ENCODE measurements around the gene SDC4. TPM values are rescaled to one million over a fixed set of nuclear protein-coding genes. Genes with fewer than 3 reads are reported as not detected.

SDC4 gene
- total RNA-seq, 1 experiment from 2014 or later: not detected

DNA sequence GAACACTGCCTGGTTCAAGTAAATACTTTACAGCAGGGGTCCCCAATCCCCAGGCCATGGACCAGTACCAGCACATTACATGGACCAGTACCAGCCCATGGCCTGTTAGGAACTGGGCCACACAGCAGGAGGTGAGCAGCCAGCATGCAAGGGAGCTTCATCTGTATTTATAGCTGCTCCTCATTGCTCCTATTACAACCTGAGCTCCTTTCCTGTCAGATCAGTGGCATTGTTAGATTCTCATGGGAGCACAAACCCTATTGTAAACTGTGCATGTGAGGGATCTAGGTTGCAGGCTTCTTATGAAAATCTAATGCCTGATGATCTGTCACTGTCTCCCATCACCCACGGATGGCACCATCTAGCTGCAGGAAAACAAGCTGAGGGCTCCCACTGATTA is 53.6 kb downstream of the SDC4 start:
- H3K4me2 ChIP-seq (ENCODE audit: low read depth, low read length, poor library complexity, severe bottlenecking): no peak overlapping the region
- H4K20me1 ChIP-seq (ENCODE audit: insufficient read depth, low read depth, low read length): 0 out of 2 replicates have a peak, but pooled peaks cover 4% of the 10 kb centered on the region
- no peaks in the 10 kb centered on the region for H3K9me2 ChIP-seq (replicated peaks; ENCODE audit: insufficient read depth, low read length)
- no peak overlapping the region for H3K4me3 ChIP-seq (ENCODE audit: low read length)
- H3K4me1 ChIP-seq (ENCODE audit: low read length): no peaks in the 10 kb centered on the region
- no peaks in the 10 kb centered on the region for H3K36me3 ChIP-seq (ENCODE audit: insufficient read depth, low read length)
- H3K9ac ChIP-seq (ENCODE audit: low read length): no peak overlapping the region
- no peak overlapping the region for H2AFZ ChIP-seq (ENCODE audit: low read length)
- no peak overlapping the region for H3K27ac ChIP-seq (ENCODE audit: low read length)
- no peak for DNase-seq
- no peaks in the 10 kb centered on the region for H3K27me3 ChIP-seq (ENCODE audit: low read length)
- no peaks in the 10 kb centered on the region for H3K9me3 ChIP-seq (ENCODE audit: low read length)
- H3K79me2 ChIP-seq (ENCODE audit: low read length): no peaks in the 10 kb centered on the region

DNA sequence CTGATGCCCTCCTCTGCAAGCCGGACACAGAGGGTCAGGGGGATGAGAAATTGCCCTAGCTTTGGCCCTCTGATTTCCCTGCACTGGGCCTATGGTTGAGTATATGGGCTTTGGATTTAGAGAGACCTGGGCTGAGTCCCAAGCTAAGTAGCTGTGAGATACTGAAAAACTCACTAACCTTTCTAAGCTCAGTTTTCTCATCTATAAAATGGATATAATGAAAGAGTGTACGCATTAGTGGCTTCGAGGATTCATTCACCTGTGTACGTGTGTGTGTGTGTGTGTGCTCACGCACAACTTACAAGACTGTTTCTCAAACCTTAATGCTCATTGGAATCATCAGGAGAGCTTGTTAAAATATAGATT is 54.2 kb downstream of the SDC4 start:
- H3K4me3 ChIP-seq (ENCODE audit: low read length): no peak overlapping the region
- H3K9ac ChIP-seq (ENCODE audit: low read length): no peak overlapping the region
- H3K36me3 ChIP-seq (ENCODE audit: insufficient read depth, low read length): no peaks in the 10 kb centered on the region
- H2AFZ ChIP-seq (ENCODE audit: low read length): no peak overlapping the region
- H3K9me3 ChIP-seq (ENCODE audit: low read length): no peaks in the 10 kb centered on the region
- no peak overlapping the region for H3K4me2 ChIP-seq (ENCODE audit: low read depth, low read length, poor library complexity, severe bottlenecking)
- no peaks in the 10 kb centered on the region for H3K4me1 ChIP-seq (ENCODE audit: low read length)
- no peaks in the 10 kb centered on the region for H3K79me2 ChIP-seq (ENCODE audit: low read length)
- H4K20me1 ChIP-seq (ENCODE audit: insufficient read depth, low read depth, low read length): 0 out of 2 replicates have a peak, but pooled peaks cover 4% of the 10 kb centered on the region
- no peaks in the 10 kb centered on the region for H3K27me3 ChIP-seq (ENCODE audit: low read length)
- H3K9me2 ChIP-seq (replicated peaks; ENCODE audit: insufficient read depth, low read length): no peaks in the 10 kb centered on the region
- no peak for DNase-seq
- H3K27ac ChIP-seq (ENCODE audit: low read length): no peak overlapping the region

DNA sequence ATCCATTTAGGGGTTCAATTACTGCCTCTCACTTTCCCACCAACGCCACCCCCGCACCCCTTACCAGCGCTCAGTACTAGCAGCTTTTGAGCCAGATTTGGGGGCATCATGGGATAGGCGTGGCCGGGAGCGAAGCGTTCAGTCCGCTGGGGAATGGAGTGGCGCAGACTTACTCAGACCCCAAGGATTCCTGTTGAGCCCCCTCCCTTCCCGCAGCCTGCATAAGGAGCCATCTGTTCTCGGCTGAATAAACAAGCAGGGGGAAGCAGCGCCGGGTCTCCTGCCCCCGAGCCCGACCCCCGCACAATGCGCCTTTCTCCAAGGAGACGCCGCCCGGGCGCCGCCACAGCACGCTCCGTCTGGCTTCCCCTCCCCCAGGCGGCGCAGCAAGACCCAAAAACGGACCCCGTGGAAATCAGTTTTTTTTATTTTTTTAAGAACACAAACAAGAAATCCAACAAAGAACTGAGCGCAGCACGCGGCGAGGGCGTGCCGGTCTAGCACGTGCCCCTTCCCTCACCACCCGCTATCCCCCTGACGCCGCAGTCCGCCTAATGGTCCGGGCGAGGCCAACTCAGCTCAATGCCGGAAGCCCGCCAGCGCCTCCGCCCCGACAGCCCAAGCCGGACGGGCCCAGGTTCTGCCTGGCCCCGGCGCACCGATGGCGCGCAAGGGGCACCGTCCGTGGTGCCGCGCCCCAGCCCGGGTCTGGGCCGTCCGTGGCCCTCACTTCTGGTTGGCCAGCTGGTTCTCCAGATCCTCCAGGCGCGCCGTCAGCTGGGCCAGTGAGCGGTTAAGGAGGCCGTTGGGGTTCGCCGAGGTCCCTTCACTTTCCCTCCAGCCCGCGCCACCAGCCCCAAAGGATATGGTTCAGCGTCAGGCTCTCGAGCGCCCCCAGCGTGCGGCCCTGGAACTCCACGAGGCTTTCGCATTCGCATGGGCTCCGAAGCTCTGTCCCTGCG is 54.9 kb downstream of the SDC4 start:
- Histone ChIP-seq H3K36me3 (ENCODE audit: insufficient read depth, low read length) (no peaks in the 10 kb centered on the region), H3K9me3 (ENCODE audit: low read length) (no peaks in the 10 kb centered on the region), H4K20me1 (ENCODE audit: insufficient read depth, low read depth, low read length) (0 out of 2 replicates have a peak, but pooled peaks cover 4% of the 10 kb centered on the region), H3K9me2 (replicated peaks; ENCODE audit: insufficient read depth, low read length) (no peaks in the 10 kb centered on the region), H3K79me2 (ENCODE audit: low read length) (no peaks in the 10 kb centered on the region), H3K9ac (ENCODE audit: low read length) (no peak overlapping the region), H3K27ac (ENCODE audit: low read length) (no peak overlapping the region), H3K4me3 (ENCODE audit: low read length) (no peak overlapping the region), H3K4me1 (ENCODE audit: low read length) (no peaks in the 10 kb centered on the region), H3K4me2 (ENCODE audit: low read depth, low read length, poor library complexity, severe bottlenecking) (no peak overlapping the region), H3K27me3 (ENCODE audit: low read length) (no peaks in the 10 kb centered on the region), H2AFZ (ENCODE audit: low read length) (no peak overlapping the region)
- DNase-seq: peak; percentile 76

DNA sequence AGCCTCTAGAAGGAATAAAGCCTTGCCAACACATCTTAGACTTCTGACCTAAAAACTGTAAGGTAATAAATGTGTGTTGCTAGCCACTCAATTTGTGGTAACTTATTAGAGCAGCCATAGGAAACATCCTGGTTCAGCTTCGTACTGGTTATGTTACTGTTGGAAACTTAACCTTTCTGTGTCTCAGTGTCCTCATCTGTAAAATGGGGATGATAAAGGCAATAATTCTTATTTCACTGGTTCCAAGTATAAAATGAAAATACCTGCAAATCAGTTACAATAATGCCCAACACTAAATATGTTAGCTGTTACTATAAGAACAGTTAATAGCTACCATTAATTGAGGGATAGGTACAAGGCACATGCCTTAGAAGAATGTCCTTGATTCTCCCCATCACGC is 55.9 kb downstream of the SDC4 start:
- Histone ChIP-seq H3K4me3 (ENCODE audit: low read length) (no peak overlapping the region), H3K9ac (ENCODE audit: low read length) (no peak overlapping the region), H3K4me2 (ENCODE audit: low read depth, low read length, poor library complexity, severe bottlenecking) (no peak overlapping the region), H3K27ac (ENCODE audit: low read length) (no peak overlapping the region), H3K36me3 (ENCODE audit: insufficient read depth, low read length) (no peaks in the 10 kb centered on the region), H4K20me1 (ENCODE audit: insufficient read depth, low read depth, low read length) (0 out of 2 replicates have a peak, but pooled peaks cover 4% of the 10 kb centered on the region), H3K9me2 (replicated peaks; ENCODE audit: insufficient read depth, low read length) (no peaks in the 10 kb centered on the region), H3K27me3 (ENCODE audit: low read length) (no peaks in the 10 kb centered on the region), H2AFZ (ENCODE audit: low read length) (no peak overlapping the region), H3K9me3 (ENCODE audit: low read length) (no peaks in the 10 kb centered on the region), H3K79me2 (ENCODE audit: low read length) (no peaks in the 10 kb centered on the region), H3K4me1 (ENCODE audit: low read length) (peaks cover under 1% of the 10 kb centered on the region)
- no peak for DNase-seq

DNA sequence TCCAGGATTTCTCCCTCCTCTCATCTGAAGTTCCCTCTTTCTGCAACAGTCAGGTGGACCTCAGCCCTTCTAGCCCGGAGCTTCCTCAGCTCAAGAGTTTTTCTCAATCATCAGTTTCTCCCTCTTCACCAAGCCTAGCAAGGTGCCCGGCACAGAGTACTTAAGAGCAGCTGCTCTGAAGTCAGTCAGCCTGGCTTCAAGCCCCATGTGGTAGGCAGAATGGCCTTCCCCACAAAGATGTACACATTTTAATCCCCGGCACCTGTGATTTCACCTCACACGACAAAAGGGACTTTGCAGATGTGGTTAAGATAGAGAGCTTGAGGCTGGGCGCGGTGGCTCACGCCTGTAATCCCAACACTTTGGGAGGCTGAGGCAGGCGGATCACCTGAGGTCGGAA is 56.7 kb downstream of the SDC4 start:
- Histone ChIP-seq H3K27me3 (ENCODE audit: low read length) (no peaks in the 10 kb centered on the region), H3K27ac (ENCODE audit: low read length) (no peak overlapping the region), H3K4me1 (ENCODE audit: low read length) (peaks cover 4% of the 10 kb centered on the region), H2AFZ (ENCODE audit: low read length) (no peak overlapping the region), H4K20me1 (ENCODE audit: insufficient read depth, low read depth, low read length) (0 out of 2 replicates have a peak, but pooled peaks cover 4% of the 10 kb centered on the region), H3K79me2 (ENCODE audit: low read length) (no peaks in the 10 kb centered on the region), H3K9ac (ENCODE audit: low read length) (no peak overlapping the region), H3K36me3 (ENCODE audit: insufficient read depth, low read length) (no peaks in the 10 kb centered on the region), H3K9me2 (replicated peaks; ENCODE audit: insufficient read depth, low read length) (no peaks in the 10 kb centered on the region), H3K9me3 (ENCODE audit: low read length) (no peaks in the 10 kb centered on the region), H3K4me3 (ENCODE audit: low read length) (no peak overlapping the region), H3K4me2 (ENCODE audit: low read depth, low read length, poor library complexity, severe bottlenecking) (no peak overlapping the region)
- DNase-seq: no peak

DNA sequence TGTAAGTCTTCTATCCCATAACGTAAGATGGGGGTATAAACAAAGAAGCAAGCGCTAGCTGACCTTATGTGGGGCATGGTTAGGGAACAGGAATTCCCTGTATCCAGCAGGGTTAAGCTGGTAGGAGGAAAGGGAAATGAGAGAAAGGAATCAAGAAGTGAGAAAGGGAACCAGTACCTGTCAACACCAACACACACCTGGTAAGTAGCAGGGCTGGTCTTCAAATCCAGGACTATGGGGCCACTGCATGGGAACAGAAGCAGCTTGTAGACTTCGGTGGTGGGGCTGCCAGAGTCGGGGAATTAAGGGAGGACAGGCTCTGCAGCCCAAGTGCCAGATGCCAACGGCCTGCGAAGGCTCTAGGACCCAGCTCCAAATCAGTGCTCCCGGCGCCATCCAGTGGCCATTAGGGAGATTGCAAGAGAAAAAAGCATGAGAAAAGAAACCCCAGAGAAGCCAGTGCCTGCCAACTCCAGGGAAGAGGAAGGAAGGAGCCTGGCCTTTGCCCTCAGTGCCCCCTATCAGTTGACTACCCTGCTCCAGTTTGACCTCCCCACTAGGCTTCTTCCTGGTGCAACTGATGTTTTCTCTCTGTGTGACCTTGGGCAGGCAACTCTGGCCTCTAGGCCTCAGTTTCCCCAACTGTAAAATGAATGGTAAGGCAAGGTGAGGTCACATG is 57.4 kb downstream of the SDC4 start:
- no peak overlapping the region for H2AFZ ChIP-seq (ENCODE audit: low read length)
- H3K9me3 ChIP-seq (ENCODE audit: low read length): no peaks in the 10 kb centered on the region
- no peaks in the 10 kb centered on the region for H3K36me3 ChIP-seq (ENCODE audit: insufficient read depth, low read length)
- H3K4me2 ChIP-seq (ENCODE audit: low read depth, low read length, poor library complexity, severe bottlenecking): no peak overlapping the region
- H3K4me3 ChIP-seq (ENCODE audit: low read length): no peak overlapping the region
- peak; percentile 90 for DNase-seq
- H3K4me1 ChIP-seq (ENCODE audit: low read length): peaks cover 4% of the 10 kb centered on the region
- no peak overlapping the region for H3K27ac ChIP-seq (ENCODE audit: low read length)
- H3K79me2 ChIP-seq (ENCODE audit: low read length): no peaks in the 10 kb centered on the region
- H3K9ac ChIP-seq (ENCODE audit: low read length): no peak overlapping the region
- 0 out of 2 replicates have a peak, but pooled peaks cover 4% of the 10 kb centered on the region for H4K20me1 ChIP-seq (ENCODE audit: insufficient read depth, low read depth, low read length)
- no peaks in the 10 kb centered on the region for H3K9me2 ChIP-seq (replicated peaks; ENCODE audit: insufficient read depth, low read length)
- no peaks in the 10 kb centered on the region for H3K27me3 ChIP-seq (ENCODE audit: low read length)

DNA sequence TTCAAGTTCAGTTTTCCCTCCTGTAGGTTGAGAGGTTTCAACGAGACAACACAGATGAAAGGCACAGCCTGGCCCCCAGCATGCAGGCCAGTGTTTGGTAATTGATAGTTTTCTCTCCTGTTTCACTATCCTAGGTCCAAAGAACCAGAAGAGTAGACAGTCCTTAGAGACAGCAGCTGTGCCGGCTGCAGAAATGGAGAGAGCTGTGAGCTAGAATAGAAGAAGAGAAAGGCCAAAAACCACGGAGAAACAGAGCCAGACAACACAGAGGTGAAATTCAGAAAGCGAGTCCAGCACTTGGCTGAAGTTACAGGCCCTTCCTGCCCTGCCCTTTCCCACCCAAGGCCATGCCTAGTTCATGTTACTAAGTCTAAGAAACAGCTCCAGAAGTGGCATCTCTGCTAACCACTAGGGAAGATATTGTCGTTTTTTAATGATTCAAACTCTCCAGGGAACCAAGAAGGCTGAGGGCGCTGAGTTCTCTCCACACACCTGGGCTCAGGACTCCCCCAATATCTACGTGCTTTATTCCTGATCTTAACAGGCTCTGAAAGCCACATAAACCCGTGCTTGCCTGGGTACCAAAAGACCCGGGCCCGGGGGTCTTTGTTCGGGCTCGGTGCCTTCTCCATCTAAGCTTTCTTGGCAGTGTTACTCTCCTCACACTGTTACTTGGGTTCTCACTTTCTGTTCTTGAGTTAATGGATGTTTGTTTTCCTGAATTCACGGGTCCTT is 58.1 kb downstream of the SDC4 start:
- no peak overlapping the region for H3K9ac ChIP-seq (ENCODE audit: low read length)
- H3K4me2 ChIP-seq (ENCODE audit: low read depth, low read length, poor library complexity, severe bottlenecking): no peak overlapping the region
- 0 out of 2 replicates have a peak, but pooled peaks cover 4% of the 10 kb centered on the region for H4K20me1 ChIP-seq (ENCODE audit: insufficient read depth, low read depth, low read length)
- H3K27ac ChIP-seq (ENCODE audit: low read length): no peak overlapping the region
- H3K9me2 ChIP-seq (replicated peaks; ENCODE audit: insufficient read depth, low read length): no peaks in the 10 kb centered on the region
- no peaks in the 10 kb centered on the region for H3K36me3 ChIP-seq (ENCODE audit: insufficient read depth, low read length)
- H2AFZ ChIP-seq (ENCODE audit: low read length): no peak overlapping the region
- no peaks in the 10 kb centered on the region for H3K79me2 ChIP-seq (ENCODE audit: low read length)
- no peak for DNase-seq
- H3K27me3 ChIP-seq (ENCODE audit: low read length): no peaks in the 10 kb centered on the region
- H3K4me1 ChIP-seq (ENCODE audit: low read length): peaks cover 4% of the 10 kb centered on the region
- no peaks in the 10 kb centered on the region for H3K9me3 ChIP-seq (ENCODE audit: low read length)
- H3K4me3 ChIP-seq (ENCODE audit: low read length): no peak overlapping the region

DNA sequence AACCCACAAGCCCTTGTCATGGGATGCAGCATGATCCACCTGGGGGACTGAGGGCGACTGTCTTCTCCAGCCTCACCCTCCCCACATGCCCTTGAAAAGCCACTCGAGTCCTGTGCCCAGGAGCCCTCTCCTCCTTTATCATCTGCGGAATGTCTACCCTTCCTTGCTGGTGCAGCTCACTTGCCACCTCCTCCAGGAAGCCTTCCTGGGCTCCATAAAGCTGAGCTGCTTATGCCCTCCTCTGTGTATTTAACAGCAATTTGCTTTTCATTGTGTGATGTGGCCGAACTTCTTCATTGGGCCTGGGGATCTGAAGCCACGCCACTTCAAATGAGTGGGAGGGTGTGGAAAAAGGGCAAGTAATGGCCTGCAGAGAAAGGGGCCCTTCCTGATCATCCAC is 59.4 kb downstream of the SDC4 start:
- Histone ChIP-seq H3K27ac (ENCODE audit: low read length) (no peak overlapping the region), H3K9ac (ENCODE audit: low read length) (no peak overlapping the region), H3K9me2 (replicated peaks; ENCODE audit: insufficient read depth, low read length) (no peaks in the 10 kb centered on the region), H2AFZ (ENCODE audit: low read length) (no peak overlapping the region), H3K4me2 (ENCODE audit: low read depth, low read length, poor library complexity, severe bottlenecking) (no peak overlapping the region), H3K36me3 (ENCODE audit: insufficient read depth, low read length) (no peaks in the 10 kb centered on the region), H4K20me1 (ENCODE audit: insufficient read depth, low read depth, low read length) (0 out of 2 replicates have a peak, but pooled peaks cover 4% of the 10 kb centered on the region), H3K4me3 (ENCODE audit: low read length) (no peak overlapping the region), H3K27me3 (ENCODE audit: low read length) (no peaks in the 10 kb centered on the region), H3K9me3 (ENCODE audit: low read length) (no peaks in the 10 kb centered on the region), H3K79me2 (ENCODE audit: low read length) (no peaks in the 10 kb centered on the region), H3K4me1 (ENCODE audit: low read length) (peaks cover 4% of the 10 kb centered on the region)
- no peak for DNase-seq

Measured in Karpas-422 (cell line).